HG03045 (cell line): ENCODE measurements around the gene SPTBN1.

ENCODE experiments used
- ATAC-seq: cut with Tn5 transposase; IDR thresholded peaks from one replicate; pipeline ENCODE4 v1.9.1; 2021; ENCODE audit warnings: mild to moderate bottlenecking, moderate library complexity; ENCODE audit not compliant: unreplicated experiment

Gene SPTBN1

GRCh38 chr2:54432251-54433015, 23.7 kb upstream of the SPTBN1 start:
- ATAC-seq = no peak

GRCh38 chr2:54434229-54434628, 21.9 kb upstream of the SPTBN1 start:
- ATAC-seq = no peak

DNA sequence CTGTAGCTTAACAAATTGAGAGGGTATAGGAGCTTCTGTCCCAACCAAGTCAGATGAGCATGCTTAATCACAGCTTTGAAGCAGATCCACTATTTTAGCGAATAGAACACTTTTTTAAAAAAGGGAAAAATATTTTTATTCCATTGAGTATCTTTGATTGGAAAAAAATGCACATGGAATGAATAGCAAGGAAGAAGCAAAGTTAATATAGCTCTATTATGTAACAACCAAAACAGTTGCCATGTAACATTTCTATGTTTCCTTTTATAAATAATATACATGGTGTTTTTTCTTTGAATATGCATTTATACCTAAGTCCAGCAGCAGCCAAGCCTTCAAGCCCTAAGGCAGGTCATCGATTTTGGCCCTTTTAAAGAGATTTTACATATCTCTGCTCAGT, 21.4 kb upstream of the SPTBN1 start:
- ATAC-seq = no peak

- ATAC-seq = no peak
These were observed 20.6 kb upstream of the SPTBN1 start for GRCh38 chr2:54435325-54436226.

- ATAC-seq = no peak
These were observed 18.5 kb upstream of the SPTBN1 start for GRCh38 chr2:54437588-54437987.

GRCh38 chr2:54438271-54438670, 17.9 kb upstream of the SPTBN1 start:
- ATAC-seq = no peak

DNA sequence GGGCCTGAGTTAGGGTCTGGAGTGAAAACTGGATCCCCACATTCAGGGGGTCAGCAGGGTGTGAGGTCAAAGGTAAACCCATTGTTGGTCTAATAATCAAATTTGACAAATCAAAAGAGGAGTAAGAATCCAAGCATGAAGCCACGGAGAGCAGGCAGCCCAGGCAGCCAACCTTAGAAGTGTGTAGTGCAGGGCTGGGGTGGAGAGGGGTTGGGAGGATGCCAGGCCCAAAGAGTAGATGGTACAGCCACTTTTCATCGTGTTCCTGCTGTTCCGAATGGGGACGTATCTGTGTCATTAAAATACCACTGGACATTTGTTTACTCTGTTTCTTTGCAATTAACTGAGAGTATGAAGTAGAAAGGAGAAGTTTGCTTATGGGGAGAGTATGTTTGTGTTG, 16.5 kb upstream of the SPTBN1 start:
- ATAC-seq = no peak

DNA sequence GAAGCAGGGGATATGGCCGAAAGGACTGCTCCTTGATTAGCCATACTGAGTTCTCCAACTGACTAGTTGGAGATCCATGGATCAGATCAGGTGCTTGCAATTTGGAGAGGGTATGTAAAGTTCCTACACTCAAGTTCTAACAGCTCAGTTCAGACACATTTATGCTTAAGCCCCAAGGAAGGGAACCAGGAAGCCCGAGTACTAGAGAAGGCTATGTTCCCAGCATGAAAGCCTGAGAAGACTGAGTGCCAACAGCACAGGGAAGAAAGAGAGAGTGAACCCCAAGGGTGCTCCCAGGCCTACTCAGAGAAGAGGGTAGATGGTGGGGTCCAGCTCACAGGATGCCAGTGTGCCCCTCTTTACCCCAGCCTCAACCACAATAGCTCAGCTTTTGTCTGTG, 16.1 kb upstream of the SPTBN1 start:
- ATAC-seq = no peak

GRCh38 chr2:54444503-54444902, 11.6 kb upstream of the SPTBN1 start:
- no peak for ATAC-seq

DNA sequence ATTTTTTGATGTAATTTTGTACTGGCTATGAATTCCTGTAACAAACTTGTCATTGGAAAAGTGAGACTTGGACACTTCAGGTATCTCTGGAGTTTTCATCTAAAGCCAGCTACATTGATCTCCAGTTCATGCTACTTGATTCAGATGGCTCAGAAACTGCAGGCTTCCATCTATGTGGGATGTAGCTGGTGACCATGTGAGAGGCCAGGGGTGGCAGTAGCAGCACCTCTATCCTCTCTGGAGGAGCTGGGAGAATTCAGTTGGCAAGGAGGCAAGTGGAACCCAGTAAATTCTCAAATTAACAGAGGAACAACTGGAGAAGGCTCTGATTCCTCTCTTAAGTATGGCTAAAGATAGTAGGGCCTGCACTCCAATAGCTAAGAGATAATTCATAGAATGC, 10.0 kb upstream of the SPTBN1 start:
- no peak for ATAC-seq

GRCh38 chr2:54446625-54447024, 9.5 kb upstream of the SPTBN1 start:
- no peak for ATAC-seq

DNA sequence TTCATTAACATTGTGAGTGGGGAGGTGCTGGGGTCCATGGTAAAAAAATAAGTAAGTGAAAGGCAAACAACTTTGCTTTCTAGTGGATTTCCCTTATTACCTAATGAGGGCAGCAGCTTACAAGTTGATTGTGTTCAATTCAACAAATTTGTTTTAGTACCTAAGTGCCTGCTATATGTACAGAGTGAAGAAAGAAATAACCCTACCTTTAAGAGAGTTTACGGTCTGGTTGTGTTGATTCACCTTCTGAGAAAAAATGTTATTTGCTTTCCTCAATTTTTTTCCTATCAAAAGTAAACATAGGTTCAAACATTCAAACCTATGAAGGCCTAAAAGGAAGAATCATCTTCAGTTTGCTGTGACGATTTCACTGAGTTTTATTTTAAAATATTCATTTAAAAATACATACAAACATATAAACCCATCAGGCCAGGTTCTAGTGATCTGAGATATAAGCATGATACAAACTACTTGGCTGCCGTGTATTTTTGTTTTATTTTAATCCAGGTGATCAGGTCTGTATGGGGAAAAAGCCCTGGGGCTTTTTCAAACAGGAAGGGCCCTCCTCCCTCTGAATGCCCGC, 1.5 kb upstream of the SPTBN1 start:
- no peak for ATAC-seq

DNA sequence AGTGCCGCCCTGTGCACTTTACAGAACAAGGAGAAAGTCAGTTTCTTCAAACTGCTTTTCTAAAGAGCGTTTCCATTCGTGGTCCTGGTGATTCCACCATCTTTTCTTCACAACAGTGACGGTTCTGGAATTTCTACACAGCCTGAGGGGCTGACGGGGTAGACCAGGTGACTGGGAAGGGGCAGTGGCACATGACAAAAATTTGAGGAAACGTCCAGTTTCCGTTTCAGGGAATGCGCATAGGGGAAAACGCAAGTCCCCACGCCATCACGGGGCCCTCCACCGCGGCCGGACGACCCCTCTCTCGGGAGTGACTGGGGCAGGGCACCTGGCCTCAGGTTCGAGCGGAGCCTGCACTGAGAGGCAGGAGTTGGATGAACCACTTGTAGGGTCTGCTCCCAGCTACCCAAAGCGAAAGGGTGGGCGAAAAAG, 980 bp upstream of the SPTBN1 start:
- no peak for ATAC-seq

DNA sequence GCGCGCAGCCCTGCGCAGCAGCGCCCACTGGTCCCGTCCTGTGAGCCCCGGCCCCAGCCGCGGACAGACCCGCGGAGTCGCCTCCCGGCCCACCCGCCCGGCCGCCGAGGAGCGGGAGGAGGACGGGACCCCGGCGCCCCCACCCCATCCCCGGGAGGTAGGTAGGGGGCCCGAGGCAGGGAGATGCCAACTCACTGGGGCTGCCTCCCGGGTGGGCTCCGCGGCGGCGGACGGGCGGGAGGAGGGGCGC, 160 bp downstream of the SPTBN1 start:
- no peak for ATAC-seq

DNA sequence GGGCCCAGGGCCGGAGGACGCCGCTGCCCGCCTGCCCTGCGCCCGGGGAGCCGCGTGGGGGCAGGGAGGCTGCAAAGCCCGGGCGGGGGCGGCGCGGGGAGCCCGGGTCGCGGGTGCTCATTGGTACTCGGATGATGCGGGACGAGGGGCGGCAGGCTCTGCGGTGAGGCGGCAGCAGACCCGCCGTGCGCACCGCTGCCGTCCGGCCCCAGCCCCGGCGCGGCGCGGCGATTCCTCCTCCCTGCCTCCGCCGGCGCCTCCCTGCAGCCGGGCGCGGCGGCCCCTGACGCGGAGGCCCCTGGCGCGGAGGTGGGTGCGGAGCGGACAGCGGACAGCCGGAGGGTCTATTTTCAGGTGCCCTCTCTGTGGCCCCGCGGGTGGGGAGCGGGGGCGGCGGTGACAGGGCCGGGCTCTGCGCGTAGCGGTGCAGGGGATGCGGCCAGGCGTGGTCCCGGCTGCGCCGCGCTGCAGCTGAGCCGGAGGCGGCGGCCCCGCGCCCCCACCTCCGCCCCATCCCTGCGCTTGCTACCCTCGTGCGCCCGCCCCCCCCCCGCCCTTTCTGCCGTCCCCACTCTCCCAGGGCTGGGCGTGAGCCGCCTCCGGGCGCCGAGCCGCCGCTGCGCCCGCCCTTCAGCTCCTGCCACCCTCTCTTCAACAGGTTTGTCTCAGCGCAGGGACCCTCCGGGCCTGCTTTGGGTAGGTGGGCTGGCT, 640 bp downstream of the SPTBN1 start:
- ATAC-seq = no peak

- ATAC-seq = no peak
These were observed 1.3 kb downstream of the SPTBN1 start for GRCh38 chr2:54457323-54458023.

DNA sequence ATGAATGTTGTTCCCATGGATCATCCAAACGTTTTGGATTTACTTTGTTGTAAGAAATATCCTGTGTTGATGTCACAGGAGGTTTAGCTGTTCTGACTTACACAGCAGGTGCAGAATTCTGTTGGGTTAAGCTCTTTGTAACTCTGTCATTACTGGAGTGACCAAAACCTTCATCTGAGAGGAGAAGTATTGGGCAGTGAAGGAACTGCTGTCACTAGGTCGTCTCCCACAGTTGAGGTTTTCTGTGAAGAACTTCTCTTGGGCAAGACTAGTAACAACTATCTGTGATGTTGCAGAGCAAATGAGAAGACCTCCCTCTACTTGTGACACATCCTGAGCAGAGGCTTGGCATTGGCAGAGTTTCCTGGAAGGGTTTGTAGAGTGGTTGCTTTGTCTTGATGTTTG, 2.9 kb downstream of the SPTBN1 start:
- no peak for ATAC-seq

- no peak for ATAC-seq
These were observed 5.1 kb downstream of the SPTBN1 start for GRCh38 chr2:54461261-54461660.

- no peak for ATAC-seq
These were observed 8.2 kb downstream of the SPTBN1 start for GRCh38 chr2:54464341-54464740.

GRCh38 chr2:54465143-54465542, 9.0 kb downstream of the SPTBN1 start:
- ATAC-seq = no peak

GRCh38 chr2:54466870-54467269, 10.7 kb downstream of the SPTBN1 start:
- ATAC-seq = no peak
